HL-60 (cell line): ENCODE results near the gene HDAC8.

Source experiments
- DNase-seq, 2 experiments: peaks; one replicate each; pipeline ENCODE4 v3.0.0-alpha.2; 2010 to 2020; ENCODE audit warnings: low read depth in 1 of 2, low spot score in 1 of 2
- H3K27ac ChIP-seq: fragments of 250-450 bp; sonication (Bioruptor Pico); replicated peaks from 2 replicates; pipeline ENCODE4 v1.5.1; 2020; ENCODE audit warnings: mild to moderate bottlenecking, moderate library complexity
- H3K27me3 ChIP-seq: fragments of 250-450 bp; sonication (Bioruptor Pico); 2 replicates; pipeline ENCODE4 v1.5.1; 2021; ENCODE audit warnings: mild to moderate bottlenecking, moderate library complexity; ENCODE audit not compliant: insufficient read depth, poor library complexity, severe bottlenecking
- H3K4me3 ChIP-seq: replicated peaks from 2 replicates; pipeline ENCODE4 v1.5.1; 2011; ENCODE audit warnings: mild to moderate bottlenecking, control low read depth, low read length; ENCODE audit not compliant: insufficient read depth
- CTCF ChIP-seq: IDR thresholded peaks from one replicate; pipeline ENCODE4 v1.5.1; 2011; ENCODE audit warnings: low read length, control low read depth, inconsistent platforms; ENCODE audit not compliant: insufficient read depth
- GABPA ChIP-seq: IDR thresholded peaks from 2 replicates; pipeline ENCODE4 v1.6.1; 2012; ENCODE audit warnings: low read depth
- POLR2AphosphoS5 ChIP-seq: IDR thresholded peaks from 2 replicates; pipeline ENCODE4 v1.6.1; 2012; ENCODE audit warnings: low read depth
- REST ChIP-seq: IDR thresholded peaks from 2 replicates; pipeline ENCODE4 v1.6.1; 2012; ENCODE audit warnings: low read depth; ENCODE audit not compliant: insufficient replicate concordance
- SPI1 ChIP-seq: IDR thresholded peaks from 2 replicates; pipeline ENCODE4 v1.6.1; 2012; ENCODE audit warnings: low read depth, mild to moderate bottlenecking, borderline replicate concordance

HDAC8 gene

GRCh38 chrX:72468607-72469006 is 104.0 kb downstream of the HDAC8 start:
- DNase-seq, result no peak
- TF ChIP-seq REST (no peak), GABPA (no peak), POLR2AphosphoS5 (no peak), CTCF (no peak), SPI1 (no peak)
- H3K27me3 ChIP-seq, result no peaks in the 10 kb centered on the region

GRCh38 chrX:72467135-72467534 is 105.5 kb downstream of the HDAC8 start:
- Histone ChIP-seq H3K27ac (no peak overlapping the region), H3K4me3 (no peak overlapping the region), H3K27me3 (no peaks in the 10 kb centered on the region)
- peak; percentile 18 to 27 for DNase-seq
- TF ChIP-seq CTCF (no peak), GABPA (no peak), POLR2AphosphoS5 (no peak), SPI1 (no peak), REST (no peak)

More at GRCh38 chrX:72468607-72469006, 104.0 kb downstream of the HDAC8 start:
- no peak overlapping the region for H3K27ac ChIP-seq
- no peak overlapping the region for H3K4me3 ChIP-seq

- no peak for DNase-seq
- Histone ChIP-seq H3K27me3 (no peaks in the 10 kb centered on the region), H3K27ac (no peak overlapping the region), H3K4me3 (no peak overlapping the region)
- TF ChIP-seq CTCF (no peak), REST (no peak), POLR2AphosphoS5 (no peak), GABPA (no peak), SPI1 (no peak)
Measured at GRCh38 chrX:72466493-72466892, 106.2 kb downstream of the HDAC8 start.
